SK-N-SH treated with all-trans-retinoic acid at 6 μM for 48 hours (cell line): ENCODE data around the gene ZC3H7B.

Experiments used
- ATAC-seq: fragments of 200-7000 bp; cut with Tn5 transposase; 3 replicates; pipeline ENCODE4 v1.9.1; 2020; ENCODE audit warnings: mild to moderate bottlenecking, moderate library complexity
- ARNTL ChIP-seq: fragments of 450-650 bp; formaldehyde crosslinking; IDR thresholded peaks from 2 replicates; pipeline ENCODE4 v1.5.0; 2020; ENCODE audit warnings: low read depth, mild to moderate bottlenecking, moderate library complexity, borderline replicate concordance
- BACH2 ChIP-seq: fragments of 250-450 bp; sonication (Bioruptor Pico); IDR thresholded peaks from 2 replicates; pipeline ENCODE4 v1.9.0; 2021; ENCODE audit warnings: mild to moderate bottlenecking, borderline replicate concordance
- CSDC2 ChIP-seq: fragments of 250-450 bp; sonication (Bioruptor Pico); IDR thresholded peaks from 2 replicates; pipeline ENCODE4 v1.5.0; 2020; ENCODE audit warnings: mild to moderate bottlenecking, moderate library complexity
- ESRRG ChIP-seq: fragments of 250-450 bp; sonication (Bioruptor Pico); IDR thresholded peaks from 2 replicates; pipeline ENCODE4 v1.6.1; 2021; ENCODE audit warnings: mild to moderate bottlenecking
- GLIS3 ChIP-seq: fragments of 250-450 bp; sonication (Bioruptor Pico); IDR thresholded peaks from 2 replicates; pipeline ENCODE4 v1.5.0; 2020; ENCODE audit warnings: mild to moderate bottlenecking, moderate library complexity
- ISL1 ChIP-seq: fragments of 250-450 bp; sonication (Bioruptor Pico); IDR thresholded peaks from 2 replicates; pipeline ENCODE4 v2.1.2; 2022; ENCODE audit warnings: mild to moderate bottlenecking, moderate library complexity
- OSR1 ChIP-seq: fragments of 250-450 bp; sonication (Bioruptor Pico); IDR thresholded peaks from 2 replicates; pipeline ENCODE4 v1.8.0; 2022; ENCODE audit warnings: moderate library complexity, mild to moderate bottlenecking, inconsistent platforms
- POU6F1 ChIP-seq: fragments of 250-450 bp; sonication (Bioruptor Pico); IDR thresholded peaks from 2 replicates; pipeline ENCODE4 v1.8.0; 2021; ENCODE audit warnings: low read depth, mild to moderate bottlenecking, moderate library complexity, borderline replicate concordance
- PPARA ChIP-seq: fragments of 250-450 bp; sonication (Bioruptor Pico); IDR thresholded peaks from 2 replicates; pipeline ENCODE4 v1.5.0; 2020; ENCODE audit warnings: mild to moderate bottlenecking, borderline replicate concordance
- RARB ChIP-seq: fragments of 250-450 bp; sonication (Bioruptor Pico); IDR thresholded peaks from 2 replicates; pipeline ENCODE4 v1.8.0; 2021; ENCODE audit warnings: mild to moderate bottlenecking, moderate library complexity
- SNAI2 ChIP-seq: fragments of 250-450 bp; sonication (Bioruptor Pico); IDR thresholded peaks from 2 replicates; pipeline ENCODE4 v1.5.0; 2020; ENCODE audit warnings: mild to moderate bottlenecking, moderate library complexity
- TOX ChIP-seq: fragments of 250-450 bp; sonication (Bioruptor Pico); IDR thresholded peaks from 2 replicates; pipeline ENCODE4 v1.8.0; 2021; ENCODE audit warnings: mild to moderate bottlenecking, moderate library complexity, borderline replicate concordance
- ZC3H10 ChIP-seq: fragments of 250-450 bp; sonication (Bioruptor Pico); IDR thresholded peaks from 2 replicates; pipeline ENCODE4 v1.5.1; 2021; ENCODE audit warnings: mild to moderate bottlenecking, moderate library complexity
- ZFP3 ChIP-seq: fragments of 250-450 bp; sonication (Bioruptor Pico); IDR thresholded peaks from 2 replicates; pipeline ENCODE4 v1.5.0; 2020; ENCODE audit warnings: mild to moderate bottlenecking, moderate library complexity
- ZFP30 ChIP-seq: fragments of 450-650 bp; formaldehyde crosslinking; IDR thresholded peaks from 2 replicates; pipeline ENCODE4 v1.5.0; 2022; ENCODE audit warnings: mild to moderate bottlenecking, moderate library complexity
- ZNF565 ChIP-seq: fragments of 450-650 bp; formaldehyde crosslinking; conservative IDR thresholded peaks from 2 replicates; pipeline ENCODE4 v1.5.0; 2020; ENCODE audit warnings: low read depth, mild to moderate bottlenecking, moderate library complexity
- ZNF70 ChIP-seq: fragments of 450-650 bp; formaldehyde crosslinking; IDR thresholded peaks from 2 replicates; pipeline ENCODE4 v1.5.0; 2020; ENCODE audit warnings: mild to moderate bottlenecking, moderate library complexity
- ZNF8 ChIP-seq: fragments of 450-650 bp; formaldehyde crosslinking; IDR thresholded peaks from 2 replicates; pipeline ENCODE4 v1.5.0; 2020; ENCODE audit warnings: mild to moderate bottlenecking, moderate library complexity
- TF ChIP-seq, protein P1 (sequence below): fragments of 250-450 bp; sonication (Bioruptor Pico); IDR thresholded peaks from 2 replicates; pipeline ENCODE4 v1.5.1; 2020; ENCODE audit warnings: low read depth, mild to moderate bottlenecking, moderate library complexity
- TF ChIP-seq, protein P2 (sequence below): fragments of 250-450 bp; sonication (Bioruptor Pico); IDR thresholded peaks from 2 replicates; pipeline ENCODE4 v1.5.0; 2020; ENCODE audit warnings: mild to moderate bottlenecking, moderate library complexity
- TF ChIP-seq, protein P3 (sequence below): fragments of 250-450 bp; sonication (Bioruptor Pico); IDR thresholded peaks from 2 replicates; pipeline ENCODE4 v1.8.0; 2020; ENCODE audit warnings: mild to moderate bottlenecking, moderate library complexity, borderline replicate concordance
- TF ChIP-seq, protein P4 (sequence below): fragments of 250-450 bp; sonication (Bioruptor Pico); IDR thresholded peaks from 2 replicates; pipeline ENCODE4 v1.5.1; 2021; ENCODE audit warnings: mild to moderate bottlenecking, moderate library complexity

ZC3H7B gene

DNA sequence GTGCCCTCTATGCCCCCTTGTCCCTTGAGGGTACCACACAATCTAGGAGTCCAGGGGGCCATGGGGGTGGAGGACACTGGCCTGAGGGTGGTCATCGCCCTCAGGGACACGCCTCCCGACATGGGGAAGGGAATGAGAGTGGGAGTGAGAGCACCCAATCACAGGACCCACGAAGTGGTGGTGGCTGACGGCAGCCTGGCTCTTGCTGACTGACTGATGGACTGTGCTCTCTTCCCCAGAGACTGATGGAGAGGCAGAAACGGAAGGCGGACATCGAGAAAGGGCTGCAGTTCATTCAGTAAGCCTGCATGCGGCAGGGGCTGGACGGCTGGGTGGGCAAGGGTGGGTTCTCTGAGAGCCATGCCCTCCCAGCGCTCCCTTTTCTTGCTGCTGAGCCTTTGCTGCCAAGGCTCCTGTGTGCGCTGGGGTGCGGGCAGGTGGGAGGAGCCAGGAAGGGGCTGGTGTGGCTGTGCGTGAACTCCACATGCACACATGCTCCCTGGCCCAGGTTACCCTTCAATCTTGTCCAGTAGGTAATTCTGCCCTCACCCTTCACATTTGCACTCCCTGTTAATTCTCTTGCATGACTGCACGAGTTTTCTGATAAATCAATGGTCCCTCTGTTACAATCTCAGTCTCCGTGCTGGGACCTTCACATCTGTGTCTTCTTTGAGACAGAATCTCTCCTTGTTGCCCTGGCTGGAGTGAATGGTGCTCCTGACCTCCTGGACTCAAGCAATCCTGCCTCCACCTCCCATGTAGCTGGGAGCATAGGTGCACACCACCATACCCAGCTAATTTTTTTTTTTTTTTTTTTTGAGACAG is 19.3 kb downstream of the ZC3H7B start:
- no peak for TF ChIP-seq ISL1 (CRISPR knock-in tag)
- no peak for TF ChIP-seq ZNF70 (CRISPR knock-in tag)
- no peak for TF ChIP-seq PPARA (CRISPR knock-in tag)
- TF ChIP-seq RARB (CRISPR knock-in tag), result no peak
- no peak for TF ChIP-seq ZC3H10 (CRISPR knock-in tag)
- TF ChIP-seq OSR1, result no peak
- TF ChIP-seq ZFP30 (CRISPR knock-in tag), result no peak
- TF ChIP-seq ZFP3, result no peak
- TF ChIP-seq SNAI2 (CRISPR knock-in tag), result no peak
- TF ChIP-seq, protein P1, sequence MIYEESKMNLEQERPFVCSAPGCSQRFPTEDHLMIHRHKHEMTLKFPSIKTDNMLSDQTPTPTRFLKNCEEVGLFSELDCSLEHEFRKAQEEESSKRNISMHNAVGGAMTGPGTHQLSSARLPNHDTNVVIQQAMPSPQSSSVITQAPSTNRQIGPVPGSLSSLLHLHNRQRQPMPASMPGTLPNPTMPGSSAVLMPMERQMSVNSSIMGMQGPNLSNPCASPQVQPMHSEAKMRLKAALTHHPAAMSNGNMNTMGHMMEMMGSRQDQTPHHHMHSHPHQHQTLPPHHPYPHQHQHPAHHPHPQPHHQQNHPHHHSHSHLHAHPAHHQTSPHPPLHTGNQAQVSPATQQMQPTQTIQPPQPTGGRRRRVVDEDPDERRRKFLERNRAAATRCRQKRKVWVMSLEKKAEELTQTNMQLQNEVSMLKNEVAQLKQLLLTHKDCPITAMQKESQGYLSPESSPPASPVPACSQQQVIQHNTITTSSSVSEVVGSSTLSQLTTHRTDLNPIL (CRISPR knock-in tag), result no peak
- TF ChIP-seq, protein P2, sequence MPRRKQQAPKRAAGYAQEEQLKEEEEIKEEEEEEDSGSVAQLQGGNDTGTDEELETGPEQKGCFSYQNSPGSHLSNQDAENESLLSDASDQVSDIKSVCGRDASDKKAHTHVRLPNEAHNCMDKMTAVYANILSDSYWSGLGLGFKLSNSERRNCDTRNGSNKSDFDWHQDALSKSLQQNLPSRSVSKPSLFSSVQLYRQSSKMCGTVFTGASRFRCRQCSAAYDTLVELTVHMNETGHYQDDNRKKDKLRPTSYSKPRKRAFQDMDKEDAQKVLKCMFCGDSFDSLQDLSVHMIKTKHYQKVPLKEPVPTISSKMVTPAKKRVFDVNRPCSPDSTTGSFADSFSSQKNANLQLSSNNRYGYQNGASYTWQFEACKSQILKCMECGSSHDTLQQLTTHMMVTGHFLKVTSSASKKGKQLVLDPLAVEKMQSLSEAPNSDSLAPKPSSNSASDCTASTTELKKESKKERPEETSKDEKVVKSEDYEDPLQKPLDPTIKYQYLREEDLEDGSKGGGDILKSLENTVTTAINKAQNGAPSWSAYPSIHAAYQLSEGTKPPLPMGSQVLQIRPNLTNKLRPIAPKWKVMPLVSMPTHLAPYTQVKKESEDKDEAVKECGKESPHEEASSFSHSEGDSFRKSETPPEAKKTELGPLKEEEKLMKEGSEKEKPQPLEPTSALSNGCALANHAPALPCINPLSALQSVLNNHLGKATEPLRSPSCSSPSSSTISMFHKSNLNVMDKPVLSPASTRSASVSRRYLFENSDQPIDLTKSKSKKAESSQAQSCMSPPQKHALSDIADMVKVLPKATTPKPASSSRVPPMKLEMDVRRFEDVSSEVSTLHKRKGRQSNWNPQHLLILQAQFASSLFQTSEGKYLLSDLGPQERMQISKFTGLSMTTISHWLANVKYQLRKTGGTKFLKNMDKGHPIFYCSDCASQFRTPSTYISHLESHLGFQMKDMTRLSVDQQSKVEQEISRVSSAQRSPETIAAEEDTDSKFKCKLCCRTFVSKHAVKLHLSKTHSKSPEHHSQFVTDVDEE (CRISPR knock-in tag), result no peak
- no peak for TF ChIP-seq ESRRG (CRISPR knock-in tag)
- no peak for TF ChIP-seq ARNTL
- TF ChIP-seq POU6F1 (CRISPR knock-in tag), result no peak
- TF ChIP-seq CSDC2, result no peak
- TF ChIP-seq ZNF565 (CRISPR knock-in tag), result no peak
- TF ChIP-seq, protein P3, sequence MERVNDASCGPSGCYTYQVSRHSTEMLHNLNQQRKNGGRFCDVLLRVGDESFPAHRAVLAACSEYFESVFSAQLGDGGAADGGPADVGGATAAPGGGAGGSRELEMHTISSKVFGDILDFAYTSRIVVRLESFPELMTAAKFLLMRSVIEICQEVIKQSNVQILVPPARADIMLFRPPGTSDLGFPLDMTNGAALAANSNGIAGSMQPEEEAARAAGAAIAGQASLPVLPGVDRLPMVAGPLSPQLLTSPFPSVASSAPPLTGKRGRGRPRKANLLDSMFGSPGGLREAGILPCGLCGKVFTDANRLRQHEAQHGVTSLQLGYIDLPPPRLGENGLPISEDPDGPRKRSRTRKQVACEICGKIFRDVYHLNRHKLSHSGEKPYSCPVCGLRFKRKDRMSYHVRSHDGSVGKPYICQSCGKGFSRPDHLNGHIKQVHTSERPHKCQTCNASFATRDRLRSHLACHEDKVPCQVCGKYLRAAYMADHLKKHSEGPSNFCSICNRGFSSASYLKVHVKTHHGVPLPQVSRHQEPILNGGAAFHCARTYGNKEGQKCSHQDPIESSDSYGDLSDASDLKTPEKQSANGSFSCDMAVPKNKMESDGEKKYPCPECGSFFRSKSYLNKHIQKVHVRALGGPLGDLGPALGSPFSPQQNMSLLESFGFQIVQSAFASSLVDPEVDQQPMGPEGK (CRISPR knock-in tag), result no peak
- no peak for TF ChIP-seq BACH2 (CRISPR knock-in tag)
- TF ChIP-seq, protein P4, sequence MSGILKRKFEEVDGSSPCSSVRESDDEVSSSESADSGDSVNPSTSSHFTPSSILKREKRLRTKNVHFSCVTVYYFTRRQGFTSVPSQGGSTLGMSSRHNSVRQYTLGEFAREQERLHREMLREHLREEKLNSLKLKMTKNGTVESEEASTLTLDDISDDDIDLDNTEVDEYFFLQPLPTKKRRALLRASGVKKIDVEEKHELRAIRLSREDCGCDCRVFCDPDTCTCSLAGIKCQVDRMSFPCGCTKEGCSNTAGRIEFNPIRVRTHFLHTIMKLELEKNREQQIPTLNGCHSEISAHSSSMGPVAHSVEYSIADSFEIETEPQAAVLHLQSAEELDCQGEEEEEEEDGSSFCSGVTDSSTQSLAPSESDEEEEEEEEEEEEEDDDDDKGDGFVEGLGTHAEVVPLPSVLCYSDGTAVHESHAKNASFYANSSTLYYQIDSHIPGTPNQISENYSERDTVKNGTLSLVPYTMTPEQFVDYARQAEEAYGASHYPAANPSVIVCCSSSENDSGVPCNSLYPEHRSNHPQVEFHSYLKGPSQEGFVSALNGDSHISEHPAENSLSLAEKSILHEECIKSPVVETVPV (CRISPR knock-in tag), result no peak
- TF ChIP-seq TOX (CRISPR knock-in tag), result no peak
- no peak for ATAC-seq

- ATAC-seq, result no peak
- TF ChIP-seq POU6F1 (CRISPR knock-in tag) (no peak), TOX (CRISPR knock-in tag) (no peak), ZNF70 (CRISPR knock-in tag) (no peak), CSDC2 (no peak), ZNF8 (CRISPR knock-in tag) (no peak), GLIS3 (no peak), ZFP3 (no peak), BACH2 (CRISPR knock-in tag) (no peak), ESRRG (CRISPR knock-in tag) (no peak), RARB (CRISPR knock-in tag) (no peak), PPARA (CRISPR knock-in tag) (no peak), SNAI2 (CRISPR knock-in tag) (no peak), ISL1 (CRISPR knock-in tag) (no peak)
- TF ChIP-seq, protein P3 (CRISPR knock-in tag), result no peak
- TF ChIP-seq, protein P4 (CRISPR knock-in tag), result no peak
Measured at GRCh38 chr22:41324821-41325528, 23.6 kb downstream of the ZC3H7B start.
